K562 (cell line): ENCODE data around the gene ACAA2.

Source experiments
- CC2D1A ChIP-seq: fragments of 450-650 bp; IDR thresholded peaks from 2 replicates; pipeline ENCODE4 v1.6.1; 2017; ENCODE audit warnings: mild to moderate bottlenecking
- POLR2H ChIP-seq: IDR thresholded peaks from 2 replicates; pipeline ENCODE4 v1.6.1; 2016; ENCODE audit warnings: missing genetic modification characterization, low read depth, mild to moderate bottlenecking, control low read depth, missing compliant biosample characterization, moderate library complexity

DNA sequence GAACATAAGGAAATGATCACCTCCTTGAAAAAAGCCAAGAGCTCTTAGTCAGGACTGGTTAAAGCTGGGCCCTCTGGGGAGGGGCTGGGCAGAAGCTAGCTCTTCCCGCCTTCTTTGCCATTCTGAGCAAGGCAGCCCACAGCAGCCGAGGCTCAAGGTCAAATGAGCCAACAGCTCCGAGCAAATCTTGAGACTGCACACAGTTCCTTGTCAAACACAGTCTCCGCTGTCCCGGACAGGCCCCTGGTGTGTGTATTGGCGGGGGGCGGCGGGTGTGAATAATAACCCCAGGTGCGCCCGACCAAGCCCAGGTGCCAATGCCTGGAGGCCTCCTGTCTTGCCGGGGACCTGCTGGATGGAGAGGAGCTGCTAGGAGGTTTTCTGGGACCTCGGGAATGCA, 46.4 kb upstream of the ACAA2 start:
- TF ChIP-seq POLR2H (tag): no peak
- TF ChIP-seq CC2D1A: no peak
